Astrocyte (in vitro differentiated cells and primary cell): Measurements from ENCODE around the gene KRI1.

Source experiments
- EZH2 ChIP-seq: IDR thresholded peaks from 2 replicates; pipeline ENCODE4 v1.6.1; 2012; ENCODE audit warnings: mild to moderate bottlenecking, low read length, inconsistent platforms; ENCODE audit not compliant: insufficient read depth
- TF ChIP-seq, protein P1 (sequence below): IDR thresholded peaks from 2 replicates; pipeline ENCODE4 v1.5.1; 2011; ENCODE audit warnings: low read depth, mild to moderate bottlenecking, inconsistent platforms, low read length, moderate library complexity; ENCODE audit not compliant: insufficient read depth

DNA sequence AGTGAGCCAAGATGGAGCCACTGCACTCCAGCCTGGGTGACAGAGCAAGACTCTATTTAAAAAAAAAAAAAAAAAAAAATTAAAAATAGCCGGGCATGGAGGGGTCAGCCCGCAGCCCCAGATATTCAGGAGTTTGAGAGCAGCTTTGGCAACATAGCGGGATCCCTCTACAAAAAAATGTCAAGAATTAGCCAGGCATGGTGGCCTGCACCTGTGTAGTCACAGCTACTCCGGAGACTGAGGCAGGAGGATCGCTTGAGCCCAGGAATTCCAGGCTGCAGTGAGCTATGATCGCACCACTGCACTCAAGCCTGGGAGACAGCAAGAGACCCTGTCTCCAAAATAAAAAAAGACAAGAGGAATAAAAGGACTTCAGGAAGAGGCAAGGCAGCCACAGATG is 20.6 kb upstream of the KRI1 start:
- TF ChIP-seq, protein P1, sequence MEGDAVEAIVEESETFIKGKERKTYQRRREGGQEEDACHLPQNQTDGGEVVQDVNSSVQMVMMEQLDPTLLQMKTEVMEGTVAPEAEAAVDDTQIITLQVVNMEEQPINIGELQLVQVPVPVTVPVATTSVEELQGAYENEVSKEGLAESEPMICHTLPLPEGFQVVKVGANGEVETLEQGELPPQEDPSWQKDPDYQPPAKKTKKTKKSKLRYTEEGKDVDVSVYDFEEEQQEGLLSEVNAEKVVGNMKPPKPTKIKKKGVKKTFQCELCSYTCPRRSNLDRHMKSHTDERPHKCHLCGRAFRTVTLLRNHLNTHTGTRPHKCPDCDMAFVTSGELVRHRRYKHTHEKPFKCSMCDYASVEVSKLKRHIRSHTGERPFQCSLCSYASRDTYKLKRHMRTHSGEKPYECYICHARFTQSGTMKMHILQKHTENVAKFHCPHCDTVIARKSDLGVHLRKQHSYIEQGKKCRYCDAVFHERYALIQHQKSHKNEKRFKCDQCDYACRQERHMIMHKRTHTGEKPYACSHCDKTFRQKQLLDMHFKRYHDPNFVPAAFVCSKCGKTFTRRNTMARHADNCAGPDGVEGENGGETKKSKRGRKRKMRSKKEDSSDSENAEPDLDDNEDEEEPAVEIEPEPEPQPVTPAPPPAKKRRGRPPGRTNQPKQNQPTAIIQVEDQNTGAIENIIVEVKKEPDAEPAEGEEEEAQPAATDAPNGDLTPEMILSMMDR, result no peak
- TF ChIP-seq EZH2, result no peak
